A549 (cell line): ENCODE data around the gene FHAD1.

Experiments used
- CEBPB ChIP-seq, 2 experiments: fragments of >200 bp in 1 of 2; sonication (Bioruptor Twin) in 1 of 2; formaldehyde crosslinking in 1 of 2; IDR thresholded peaks; 2 replicates each; pipeline ENCODE4 v1.6.1; 2012 to 2016
- CHD2 ChIP-seq: fragments of 150-350 bp; IDR thresholded peaks from 2 replicates; pipeline ENCODE4 v1.6.1; 2014; ENCODE audit warnings: low read length; ENCODE audit not compliant: partially characterized antibody
- CTCF ChIP-seq: fragments of >200 bp; sonication (Bioruptor Twin); formaldehyde crosslinking; IDR thresholded peaks from 3 replicates; pipeline ENCODE4 v1.5.1; 2016
- E2F6 ChIP-seq: IDR thresholded peaks from 2 replicates; pipeline ENCODE4 v1.6.1; 2012; ENCODE audit warnings: low read depth, borderline replicate concordance
- EP300 ChIP-seq, 2 experiments: fragments of >200 bp; sonication (Bioruptor Twin); formaldehyde crosslinking; IDR thresholded peaks; 2 replicates in 1 of 2; 3 replicates in 1 of 2; pipeline ENCODE4 v1.6.1; 2016 to 2017
- ESRRA ChIP-seq: fragments of 150-350 bp; IDR thresholded peaks from 2 replicates; pipeline ENCODE4 v1.6.1; 2014; ENCODE audit warnings: mild to moderate bottlenecking, low read length, borderline replicate concordance
- HMGXB4 ChIP-seq: fragments of 250-450 bp; sonication (Bioruptor Pico); IDR thresholded peaks from 2 replicates; pipeline ENCODE4 v1.5.0; 2021; ENCODE audit warnings: mild to moderate bottlenecking, moderate library complexity, borderline replicate concordance
- MAFK ChIP-seq: fragments of 450-650 bp; IDR thresholded peaks from 2 replicates; pipeline ENCODE4 v1.6.1; 2014; ENCODE audit not compliant: partially characterized antibody
- MAX ChIP-seq: IDR thresholded peaks from 2 replicates; pipeline ENCODE4 v1.6.1; 2012
- NFE2L2 ChIP-seq: fragments of 150-350 bp; conservative IDR thresholded peaks from 2 replicates; pipeline ENCODE4 v1.6.1; 2014; ENCODE audit warnings: low read length
- POLR2A ChIP-seq: IDR thresholded peaks from 2 replicates; pipeline ENCODE4 v1.6.1; 2012; ENCODE audit warnings: mild to moderate bottlenecking, low read length
- REST ChIP-seq: fragments of 200-600 bp; sonication (generic); IDR thresholded peaks from 2 replicates; pipeline ENCODE4 v1.6.1; 2016; ENCODE audit warnings: antibody characterized with exemption, mild to moderate bottlenecking, moderate library complexity
- SMC3 ChIP-seq: fragments of >200 bp; sonication (Bioruptor Twin); formaldehyde crosslinking; IDR thresholded peaks from 3 replicates; pipeline ENCODE4 v1.6.1; 2018; ENCODE audit warnings: inconsistent platforms

GRCh38 chr1:15198684-15199083 lies 48.3 kb upstream of the FHAD1 start:
- TF ChIP-seq HMGXB4: no peak
- no peak for TF ChIP-seq CTCF
- no peak for TF ChIP-seq CHD2
- no peak for TF ChIP-seq ESRRA
- no peak for TF ChIP-seq MAFK
- no peak for TF ChIP-seq SMC3
- TF ChIP-seq MAX: no peak
- no peak for TF ChIP-seq EP300 (IDR thresholded peaks at IDR 0.05)
- TF ChIP-seq POLR2A: no peak
- no peak for TF ChIP-seq CEBPB (IDR thresholded peaks at IDR 0.05)
- TF ChIP-seq E2F6: no peak
- no peak for TF ChIP-seq NFE2L2
- TF ChIP-seq REST: no peak
